Liver (tissue), 9 donors: Measurements from ENCODE around the gene MYBPC2. TPM values are rescaled to one million over a fixed set of nuclear protein-coding genes. Genes with fewer than 3 reads are reported as not detected.

Experiments
- DNase-seq: peaks from one replicate; pipeline ENCODE4 v3.0.0-alpha.2; 2017; ENCODE audit warnings: low spot score
- H3K27ac ChIP-seq, 2 donors: one replicate each; pipeline ENCODE4 v1.7.0; 2013; ENCODE audit warnings: inconsistent platforms in 2 of 2, low read length in 2 of 2, control low read depth in 1 of 2, low read depth in 1 of 2, mild to moderate bottlenecking in 1 of 2
- H3K27me3 ChIP-seq, 4 donors: one replicate each; pipeline versions ENCODE4 v1.6.1 to v1.7.0; 2013; ENCODE audit warnings: low read length in 3 of 4, inconsistent platforms in 1 of 4, mild to moderate bottlenecking in 1 of 4, moderate library complexity in 1 of 4; ENCODE audit not compliant: control insufficient read depth in 4 of 4, insufficient read depth in 4 of 4
- H3K36me3 ChIP-seq, 4 donors: one replicate each; pipeline versions ENCODE4 v1.6.1 to v1.7.0; 2013; ENCODE audit warnings: low read length in 3 of 4, mild to moderate bottlenecking in 3 of 4, low read depth in 1 of 4, moderate library complexity in 1 of 4; ENCODE audit not compliant: control insufficient read depth in 4 of 4, insufficient read depth in 3 of 4
- H3K4me1 ChIP-seq, 4 donors: one replicate each; pipeline versions ENCODE4 v1.6.1 to v1.7.0; 2013; ENCODE audit warnings: low read length in 3 of 4, mild to moderate bottlenecking in 3 of 4, moderate library complexity in 1 of 4; ENCODE audit not compliant: control insufficient read depth in 4 of 4, insufficient read depth in 4 of 4
- H3K4me3 ChIP-seq, 3 donors: one replicate each; pipeline versions ENCODE4 v1.6.1 to v1.7.0; 2013; ENCODE audit warnings: low read length in 3 of 3, control low read depth in 1 of 3, low read depth in 1 of 3, mild to moderate bottlenecking in 1 of 3
- H3K9ac ChIP-seq, 2 donors: one replicate each; pipeline ENCODE4 v1.7.0; 2013; ENCODE audit warnings: low read length in 2 of 2, mild to moderate bottlenecking in 2 of 2, moderate library complexity in 2 of 2, control low read depth in 1 of 2, low read depth in 1 of 2
- H3K9me3 ChIP-seq, 4 donors: one replicate each; pipeline versions ENCODE4 v1.6.1 to v1.7.0; 2013; ENCODE audit warnings: low read length in 3 of 4; ENCODE audit not compliant: control insufficient read depth in 4 of 4
- FOXA1 ChIP-seq: IDR thresholded peaks from 2 replicates; pipeline ENCODE4 v1.6.1; 2016; ENCODE audit warnings: antibody characterized with exemption
- FOXA2 ChIP-seq: IDR thresholded peaks from 2 replicates; pipeline ENCODE4 v1.6.1; 2016; ENCODE audit warnings: antibody characterized with exemption
- GABPA ChIP-seq, 2 donors: IDR thresholded peaks in 1 of 2; conservative IDR thresholded peaks in 1 of 2; 2 replicates each; pipeline ENCODE4 v1.6.1; 2016; ENCODE audit warnings: antibody characterized with exemption in 2 of 2, mild to moderate bottlenecking in 1 of 2, moderate library complexity in 1 of 2
- HNF4A ChIP-seq, 2 donors: conservative IDR thresholded peaks; 2 replicates each; pipeline ENCODE4 v1.6.1; 2016; ENCODE audit warnings: antibody characterized with exemption in 2 of 2, mild to moderate bottlenecking in 2 of 2
- HNF4G ChIP-seq: IDR thresholded peaks from 2 replicates; pipeline ENCODE4 v1.6.1; 2016; ENCODE audit warnings: antibody characterized with exemption
- NR2F2 ChIP-seq: IDR thresholded peaks from 2 replicates; pipeline ENCODE4 v1.6.1; 2016; ENCODE audit warnings: antibody characterized with exemption
- RAD21 ChIP-seq, 2 donors: IDR thresholded peaks; 2 replicates each; pipeline ENCODE4 v1.6.1; 2016; ENCODE audit warnings: antibody characterized with exemption in 2 of 2, mild to moderate bottlenecking in 2 of 2
- RXRA ChIP-seq, 2 donors: IDR thresholded peaks; 2 replicates each; pipeline ENCODE4 v1.6.1; 2017 to 2018; ENCODE audit warnings: antibody characterized with exemption in 2 of 2, mild to moderate bottlenecking in 1 of 2
- SP1 ChIP-seq: IDR thresholded peaks from 2 replicates; pipeline ENCODE4 v1.6.1; 2018; ENCODE audit warnings: antibody characterized with exemption, mild to moderate bottlenecking
- TAF1 ChIP-seq: conservative IDR thresholded peaks from 2 replicates; pipeline ENCODE4 v1.6.1; 2016; ENCODE audit warnings: antibody characterized with exemption, mild to moderate bottlenecking
- WGBS: extraction: QIAGEN DNeasy Blood & Tissue Kit; methylation state at CpG from one replicate; pipeline ENCODE4 v1.1.7; 2013; 5-methylcytosine and 5-hydroxymethylcytosine counted together
- polyA plus RNA-seq, 2 donors: library from polyadenylated mRNA; stranded (reverse) in 1 of 2; unstranded in 1 of 2; fragments of 200-250 nt in 1 of 2; fragments of >200 nt in 1 of 2; fragmentation: Nextera tagmentation in 1 of 2; extraction: Ambion mirVana in 1 of 2; gene quantifications; one replicate each; pipeline versions ENCODE4 v1.2.1 to v1.2.3, GENCODE V29; 2013 to 2015
- total RNA-seq, 2 donors: library from RNA; depleted of rRNA; stranded (reverse); fragments of >200 nt; gene quantifications; one replicate each; pipeline ENCODE4 v1.2.3, GENCODE V29; 2014
- TF ChIP-seq, protein P1 (sequence below): fragments of 150-350 bp; IDR thresholded peaks from 2 replicates; pipeline ENCODE4 v1.5.1; 2017; ENCODE audit warnings: improper control_type of control experiment, low read depth, low read length; ENCODE audit not compliant: missing input control
- TF ChIP-seq, protein P2 (sequence below): IDR thresholded peaks from 2 replicates; pipeline ENCODE4 v1.6.1; 2016; ENCODE audit warnings: antibody characterized with exemption, mild to moderate bottlenecking
- TF ChIP-seq, protein P3 (sequence below): IDR thresholded peaks from 2 replicates; pipeline ENCODE4 v1.6.1; 2016; ENCODE audit warnings: antibody characterized with exemption
- TF ChIP-seq, protein P4 (sequence below): IDR thresholded peaks from 2 replicates; pipeline ENCODE4 v1.6.1; 2016; ENCODE audit warnings: antibody characterized with exemption
- donor health status: healthy.
- donor health status: healthy.
- donor health status: healthy.
- donor health status: healthy.
- donor health status: healthy.

The MYBPC2 gene
- total and polyA plus RNA-seq, 4 donors: under 0.01 TPM; not detected in 3

DNA sequence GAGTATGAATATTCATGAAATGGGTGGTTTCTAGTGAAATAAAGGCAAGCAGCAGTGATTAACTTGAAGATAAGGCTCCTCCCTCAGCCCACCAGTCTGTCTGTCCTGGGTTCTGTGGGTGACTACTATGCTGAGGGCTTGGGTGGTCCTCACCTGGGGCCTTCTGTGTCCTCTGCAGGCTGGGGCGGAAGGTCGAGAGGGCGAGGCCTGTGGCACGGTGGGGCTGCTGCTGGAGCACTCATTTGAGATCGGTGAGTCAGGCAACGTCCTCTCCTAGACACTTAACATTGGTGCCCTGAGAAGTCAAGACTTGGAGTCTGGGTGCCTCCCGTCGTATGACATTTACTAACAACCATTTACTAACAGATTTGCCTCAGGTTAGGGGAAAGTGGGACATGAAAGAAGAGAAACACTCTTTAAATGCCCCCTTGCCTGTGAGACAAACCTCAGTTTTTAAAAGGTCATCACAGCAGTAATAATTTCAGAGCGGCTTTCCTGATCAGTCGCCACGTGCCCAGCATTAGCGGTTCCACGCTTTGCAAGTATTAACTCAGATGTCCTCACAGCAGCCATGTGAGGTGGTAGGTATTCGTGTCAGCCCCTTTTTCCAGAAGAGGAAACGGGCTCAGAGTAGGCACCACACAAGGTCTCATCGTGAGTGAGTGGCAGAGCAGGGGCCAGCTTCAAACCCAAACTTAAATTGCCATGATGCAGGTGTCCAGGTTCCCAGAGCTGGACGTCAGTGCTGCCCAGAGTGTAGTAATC, 45.2 kb downstream of the MYBPC2 start (continued):
- TF ChIP-seq, protein P1, sequence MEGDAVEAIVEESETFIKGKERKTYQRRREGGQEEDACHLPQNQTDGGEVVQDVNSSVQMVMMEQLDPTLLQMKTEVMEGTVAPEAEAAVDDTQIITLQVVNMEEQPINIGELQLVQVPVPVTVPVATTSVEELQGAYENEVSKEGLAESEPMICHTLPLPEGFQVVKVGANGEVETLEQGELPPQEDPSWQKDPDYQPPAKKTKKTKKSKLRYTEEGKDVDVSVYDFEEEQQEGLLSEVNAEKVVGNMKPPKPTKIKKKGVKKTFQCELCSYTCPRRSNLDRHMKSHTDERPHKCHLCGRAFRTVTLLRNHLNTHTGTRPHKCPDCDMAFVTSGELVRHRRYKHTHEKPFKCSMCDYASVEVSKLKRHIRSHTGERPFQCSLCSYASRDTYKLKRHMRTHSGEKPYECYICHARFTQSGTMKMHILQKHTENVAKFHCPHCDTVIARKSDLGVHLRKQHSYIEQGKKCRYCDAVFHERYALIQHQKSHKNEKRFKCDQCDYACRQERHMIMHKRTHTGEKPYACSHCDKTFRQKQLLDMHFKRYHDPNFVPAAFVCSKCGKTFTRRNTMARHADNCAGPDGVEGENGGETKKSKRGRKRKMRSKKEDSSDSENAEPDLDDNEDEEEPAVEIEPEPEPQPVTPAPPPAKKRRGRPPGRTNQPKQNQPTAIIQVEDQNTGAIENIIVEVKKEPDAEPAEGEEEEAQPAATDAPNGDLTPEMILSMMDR: no peak
- TF ChIP-seq HNF4A (conservative IDR thresholded peaks at IDR 0.05): no peak

DNA sequence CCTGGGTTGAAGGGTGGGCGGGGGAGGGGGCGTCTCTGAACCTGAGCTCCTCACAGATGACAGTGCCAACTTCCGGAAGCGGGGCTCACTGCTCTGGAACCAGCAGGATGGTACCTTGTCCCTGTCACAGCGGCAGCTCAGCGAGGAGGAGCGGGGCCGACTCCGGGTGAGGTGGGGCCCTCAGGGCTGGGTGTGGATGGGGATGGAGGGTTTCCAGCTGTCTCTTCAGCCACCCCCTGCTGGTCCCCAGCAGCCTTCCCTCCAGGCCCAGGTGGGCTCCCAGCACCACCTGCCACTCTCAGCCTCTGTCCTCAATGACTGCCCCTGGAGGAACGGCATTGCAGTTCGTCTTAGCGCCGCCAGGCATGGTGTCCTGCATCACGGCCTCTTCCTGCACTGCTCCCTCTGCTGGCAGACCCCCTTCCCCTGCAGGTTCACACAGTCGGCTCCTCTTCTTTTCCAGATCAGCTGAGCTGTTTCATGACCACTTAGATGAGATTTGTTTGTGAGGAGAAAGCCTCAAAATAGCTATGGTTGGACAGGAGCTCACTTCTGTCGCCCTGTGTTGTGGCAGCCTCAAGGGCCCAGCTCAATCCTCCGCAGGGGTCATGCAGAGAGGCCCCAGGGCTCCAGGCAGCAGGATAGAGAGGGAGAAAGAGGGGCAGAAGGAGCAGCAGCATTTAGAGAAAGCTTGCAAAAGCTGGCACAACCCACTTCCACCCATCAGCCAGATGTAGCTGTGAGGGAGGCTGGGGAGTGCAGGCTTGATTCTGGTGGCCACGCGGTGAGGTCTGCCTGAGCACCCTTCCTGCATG, 46.4 kb downstream of the MYBPC2 start:
- no peaks in the 10 kb centered on the region for H3K27me3 ChIP-seq
- no peak overlapping the region for H3K4me3 ChIP-seq
- peaks cover 5 to 19% (median 15%) of the 10 kb centered on the region in 4 donors for H3K4me1 ChIP-seq
- H3K36me3 ChIP-seq: peaks cover 7 to 38% (median 11%) of the 10 kb centered on the region in 4 donors
- no peaks in the 10 kb centered on the region for H3K9me3 ChIP-seq
- H3K9ac ChIP-seq: no peak overlapping the region
- no peak for DNase-seq
- H3K27ac ChIP-seq: no peak overlapping the region
- 95% methylated on average over 19 of the region's 19 CpGs for WGBS
- no peak for TF ChIP-seq GABPA (IDR thresholded peaks at IDR 0.05 in 1 of 2, conservative IDR thresholded peaks at IDR 0.05 in 1 of 2)
- TF ChIP-seq, protein P2, sequence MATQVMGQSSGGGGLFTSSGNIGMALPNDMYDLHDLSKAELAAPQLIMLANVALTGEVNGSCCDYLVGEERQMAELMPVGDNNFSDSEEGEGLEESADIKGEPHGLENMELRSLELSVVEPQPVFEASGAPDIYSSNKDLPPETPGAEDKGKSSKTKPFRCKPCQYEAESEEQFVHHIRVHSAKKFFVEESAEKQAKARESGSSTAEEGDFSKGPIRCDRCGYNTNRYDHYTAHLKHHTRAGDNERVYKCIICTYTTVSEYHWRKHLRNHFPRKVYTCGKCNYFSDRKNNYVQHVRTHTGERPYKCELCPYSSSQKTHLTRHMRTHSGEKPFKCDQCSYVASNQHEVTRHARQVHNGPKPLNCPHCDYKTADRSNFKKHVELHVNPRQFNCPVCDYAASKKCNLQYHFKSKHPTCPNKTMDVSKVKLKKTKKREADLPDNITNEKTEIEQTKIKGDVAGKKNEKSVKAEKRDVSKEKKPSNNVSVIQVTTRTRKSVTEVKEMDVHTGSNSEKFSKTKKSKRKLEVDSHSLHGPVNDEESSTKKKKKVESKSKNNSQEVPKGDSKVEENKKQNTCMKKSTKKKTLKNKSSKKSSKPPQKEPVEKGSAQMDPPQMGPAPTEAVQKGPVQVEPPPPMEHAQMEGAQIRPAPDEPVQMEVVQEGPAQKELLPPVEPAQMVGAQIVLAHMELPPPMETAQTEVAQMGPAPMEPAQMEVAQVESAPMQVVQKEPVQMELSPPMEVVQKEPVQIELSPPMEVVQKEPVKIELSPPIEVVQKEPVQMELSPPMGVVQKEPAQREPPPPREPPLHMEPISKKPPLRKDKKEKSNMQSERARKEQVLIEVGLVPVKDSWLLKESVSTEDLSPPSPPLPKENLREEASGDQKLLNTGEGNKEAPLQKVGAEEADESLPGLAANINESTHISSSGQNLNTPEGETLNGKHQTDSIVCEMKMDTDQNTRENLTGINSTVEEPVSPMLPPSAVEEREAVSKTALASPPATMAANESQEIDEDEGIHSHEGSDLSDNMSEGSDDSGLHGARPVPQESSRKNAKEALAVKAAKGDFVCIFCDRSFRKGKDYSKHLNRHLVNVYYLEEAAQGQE: no peak
- TF ChIP-seq, protein P3, sequence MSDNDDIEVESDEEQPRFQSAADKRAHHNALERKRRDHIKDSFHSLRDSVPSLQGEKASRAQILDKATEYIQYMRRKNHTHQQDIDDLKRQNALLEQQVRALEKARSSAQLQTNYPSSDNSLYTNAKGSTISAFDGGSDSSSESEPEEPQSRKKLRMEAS: no peak
- TF ChIP-seq, protein P1: peak; percentile 5

DNA sequence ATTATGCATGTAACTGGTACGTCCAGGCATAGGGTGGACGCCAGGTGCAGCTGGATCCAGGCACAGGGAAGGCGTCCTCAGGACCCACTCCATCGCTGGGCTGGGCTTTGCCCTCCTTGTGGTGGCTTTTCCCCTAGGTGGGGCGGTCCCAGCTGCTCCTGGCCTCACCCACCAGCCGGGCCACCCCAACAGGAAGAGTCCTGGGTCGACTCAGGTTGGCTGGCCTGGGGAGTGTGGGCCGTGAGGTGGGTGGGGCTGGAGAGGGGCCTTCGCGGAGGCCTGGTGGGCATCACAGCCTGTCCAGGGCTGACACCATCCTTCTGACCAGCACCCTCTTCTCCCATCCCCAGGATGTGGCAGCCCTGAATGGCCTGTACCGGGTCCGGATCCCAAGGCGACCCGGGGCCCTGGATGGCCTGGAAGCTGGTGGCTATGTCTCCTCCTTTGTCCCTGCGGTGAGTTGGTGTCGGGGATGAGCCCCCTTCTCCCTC, 47.1 kb downstream of the MYBPC2 start:
- no peak for TF ChIP-seq RAD21 (IDR thresholded peaks at IDR 0.05)
- TF ChIP-seq NR2F2: no peak
- TF ChIP-seq RXRA (IDR thresholded peaks at IDR 0.05): no peak
- TF ChIP-seq FOXA2: no peak
- TF ChIP-seq TAF1: no peak
- TF ChIP-seq, protein P4, sequence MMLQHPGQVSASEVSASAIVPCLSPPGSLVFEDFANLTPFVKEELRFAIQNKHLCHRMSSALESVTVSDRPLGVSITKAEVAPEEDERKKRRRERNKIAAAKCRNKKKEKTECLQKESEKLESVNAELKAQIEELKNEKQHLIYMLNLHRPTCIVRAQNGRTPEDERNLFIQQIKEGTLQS: no peak
- TF ChIP-seq HNF4G: no peak
- no peak for TF ChIP-seq FOXA1
- no peak for TF ChIP-seq SP1
- H3K9ac ChIP-seq: no peak overlapping the region
- peaks cover 5 to 19% (median 15%) of the 10 kb centered on the region in 4 donors for H3K4me1 ChIP-seq
- H3K4me3 ChIP-seq: no peak overlapping the region
- no peaks in the 10 kb centered on the region for H3K9me3 ChIP-seq
- no peak overlapping the region for H3K27ac ChIP-seq
- DNase-seq: no peak
- no peaks in the 10 kb centered on the region for H3K27me3 ChIP-seq
- 97% methylated on average over 16 of the region's 16 CpGs for WGBS
- H3K36me3 ChIP-seq: peaks cover 7 to 38% (median 11%) of the 10 kb centered on the region in 4 donors
